Smooth muscle cell (in vitro differentiated cells): ENCODE data around the gene MOV10L1. TPM values are rescaled to one million over a fixed set of nuclear protein-coding genes. Genes with fewer than 3 reads are reported as not detected.
"Not testable (repeated sequence)": the region's sequence is repeated elsewhere in the genome, so short reads cannot be mapped to it uniquely, and the experiment has no call there.

Experiments
- DNase-seq: peaks from one replicate; lab custom pipeline; 2025; ENCODE audit not compliant: unreplicated experiment; lab: John Stamatoyannopoulos, UW
- H2AFZ ChIP-seq: fragments of 200-600 bp; sonication (generic); 2 replicates; pipeline ENCODE4 v1.6.0; 2016; ENCODE audit warnings: antibody characterized with exemption, low read depth, mild to moderate bottlenecking
- H3F3A ChIP-seq: fragments of 200-600 bp; sonication (generic); 2 replicates; pipeline ENCODE4 v1.6.0; 2017; ENCODE audit warnings: antibody characterized with exemption, low read depth
- H3K27ac ChIP-seq: fragments of 200-600 bp; sonication (generic); 2 replicates; pipeline ENCODE4 v1.5.1; 2016; ENCODE audit warnings: low read depth, mild to moderate bottlenecking
- H3K27me3 ChIP-seq: fragments of 200-600 bp; sonication (generic); 2 replicates; pipeline ENCODE4 v1.6.1; 2016; ENCODE audit warnings: low read depth, mild to moderate bottlenecking
- H3K36me3 ChIP-seq: fragments of 200-600 bp; sonication (generic); 2 replicates; pipeline ENCODE4 v1.5.1; 2016; ENCODE audit warnings: low read depth
- H3K4me1 ChIP-seq: fragments of 200-600 bp; sonication (generic); 2 replicates; pipeline ENCODE4 v1.5.1; 2016; ENCODE audit warnings: low read depth
- H3K4me2 ChIP-seq: fragments of 200-600 bp; sonication (generic); 2 replicates; pipeline ENCODE4 v1.6.0; 2016; ENCODE audit warnings: mild to moderate bottlenecking
- H3K4me3 ChIP-seq: fragments of 200-600 bp; sonication (generic); 2 replicates; pipeline ENCODE4 v1.5.1; 2016; ENCODE audit warnings: mild to moderate bottlenecking
- H3K79me2 ChIP-seq: fragments of 200-600 bp; sonication (generic); 2 replicates; pipeline ENCODE4 v1.6.0; 2016; ENCODE audit warnings: low read depth, mild to moderate bottlenecking
- H3K9ac ChIP-seq: fragments of 200-600 bp; sonication (generic); 2 replicates; pipeline ENCODE4 v1.6.0; 2016; ENCODE audit warnings: low read depth
- H3K9me3 ChIP-seq: fragments of 200-600 bp; sonication (generic); replicated peaks from 2 replicates; pipeline ENCODE4 v1.5.1; 2016; ENCODE audit warnings: low read depth
- H4K20me1 ChIP-seq: fragments of 200-600 bp; sonication (generic); 2 replicates; pipeline ENCODE4 v1.6.0; 2016; ENCODE audit warnings: low read depth
- WGBS: methylation state at CpG from one replicate; pipeline ENCODE4 v1.1.7; 2016; ENCODE audit warnings: low lambda C conversion rate; 5-methylcytosine and 5-hydroxymethylcytosine counted together
- polyA plus RNA-seq: library from polyadenylated mRNA; unstranded; fragments of >200 nt; fragmentation: Nextera tagmentation; extraction: Ambion mirVana; gene quantifications from 2 replicates; pipeline ENCODE4 v1.2.1, GENCODE V29; 2016
- total RNA-seq: library from RNA; depleted of rRNA; stranded (reverse); fragments of >200 nt; gene quantifications from 2 replicates; pipeline ENCODE4 v1.2.3, GENCODE V29; 2014
- TF ChIP-seq, protein P1 (sequence below): fragments of 200-600 bp; sonication (generic); IDR thresholded peaks from 2 replicates; pipeline ENCODE4 v1.5.1; 2017; ENCODE audit warnings: borderline replicate concordance, mild to moderate bottlenecking, antibody characterized with exemption; ENCODE audit not compliant: insufficient read depth, poor library complexity, severe bottlenecking

The MOV10L1 gene
- total and polyA plus RNA-seq, 2 experiments from 2014 or later, result 0.10 to 0.85 TPM

DNA sequence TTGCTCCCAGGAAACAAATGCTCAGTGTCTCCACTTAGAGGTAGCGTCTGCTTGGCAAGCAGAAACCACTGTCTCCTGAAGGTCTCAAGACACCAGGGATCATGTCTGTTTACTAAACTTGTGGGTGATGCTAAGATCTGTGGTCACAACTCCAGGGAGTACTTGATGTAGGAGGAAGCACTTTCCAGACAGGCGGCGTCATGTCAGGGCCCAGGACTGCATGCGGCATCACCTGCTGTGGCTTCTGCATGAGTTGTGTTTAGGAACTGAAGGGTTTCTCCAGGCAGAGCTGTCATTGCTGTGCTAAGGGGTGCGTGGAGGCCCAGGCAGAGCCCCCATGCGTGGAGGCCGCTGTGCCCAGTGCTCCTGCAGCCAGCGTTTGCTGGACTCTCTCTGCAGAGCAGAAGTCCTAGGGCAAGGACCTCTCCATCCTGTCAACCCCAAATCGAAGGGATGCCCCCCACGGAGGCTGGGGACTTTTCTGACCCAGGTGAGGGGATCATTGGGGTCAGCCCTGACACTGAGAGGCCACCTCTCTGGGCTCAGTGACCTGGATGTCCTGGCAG, 72.7 kb downstream of the MOV10L1 start:
- 83% methylated on average over 10 of the region's 10 CpGs for WGBS

DNA sequence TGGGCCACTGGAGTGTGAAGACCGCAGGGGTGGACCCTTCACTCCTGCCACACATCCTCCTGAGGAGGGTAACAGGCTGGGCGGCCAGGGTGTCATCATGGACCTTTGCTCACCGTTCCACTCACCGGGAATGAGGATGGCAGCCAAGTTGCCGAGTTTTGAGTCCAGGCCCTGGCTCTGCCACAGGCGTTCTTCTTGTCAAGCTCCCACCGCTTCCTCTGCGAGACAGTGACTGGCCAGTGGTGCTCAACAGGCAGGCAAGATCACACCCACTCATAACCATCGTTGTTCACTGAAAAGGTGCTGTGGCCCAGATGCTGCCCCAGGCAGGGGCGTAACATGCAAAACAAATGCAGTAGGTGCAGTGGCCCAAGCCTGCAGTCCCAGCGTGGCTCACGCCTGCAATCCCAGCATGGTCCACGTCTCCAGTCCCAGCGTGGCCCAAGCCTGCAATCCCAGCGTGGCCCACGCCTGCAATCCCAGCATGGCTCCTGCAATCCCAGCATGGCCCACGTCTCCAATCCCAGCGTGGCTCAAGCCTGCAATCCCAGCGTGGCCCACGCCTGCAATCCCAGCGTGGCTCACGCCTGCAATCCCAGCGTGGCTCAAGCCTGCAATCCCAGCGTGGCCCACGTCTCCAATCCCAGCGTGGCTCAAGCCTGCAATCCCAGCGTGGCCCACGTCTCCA, 75.8 kb downstream of the MOV10L1 start:
- no peak overlapping the region for H2AFZ ChIP-seq
- TF ChIP-seq, protein P1, sequence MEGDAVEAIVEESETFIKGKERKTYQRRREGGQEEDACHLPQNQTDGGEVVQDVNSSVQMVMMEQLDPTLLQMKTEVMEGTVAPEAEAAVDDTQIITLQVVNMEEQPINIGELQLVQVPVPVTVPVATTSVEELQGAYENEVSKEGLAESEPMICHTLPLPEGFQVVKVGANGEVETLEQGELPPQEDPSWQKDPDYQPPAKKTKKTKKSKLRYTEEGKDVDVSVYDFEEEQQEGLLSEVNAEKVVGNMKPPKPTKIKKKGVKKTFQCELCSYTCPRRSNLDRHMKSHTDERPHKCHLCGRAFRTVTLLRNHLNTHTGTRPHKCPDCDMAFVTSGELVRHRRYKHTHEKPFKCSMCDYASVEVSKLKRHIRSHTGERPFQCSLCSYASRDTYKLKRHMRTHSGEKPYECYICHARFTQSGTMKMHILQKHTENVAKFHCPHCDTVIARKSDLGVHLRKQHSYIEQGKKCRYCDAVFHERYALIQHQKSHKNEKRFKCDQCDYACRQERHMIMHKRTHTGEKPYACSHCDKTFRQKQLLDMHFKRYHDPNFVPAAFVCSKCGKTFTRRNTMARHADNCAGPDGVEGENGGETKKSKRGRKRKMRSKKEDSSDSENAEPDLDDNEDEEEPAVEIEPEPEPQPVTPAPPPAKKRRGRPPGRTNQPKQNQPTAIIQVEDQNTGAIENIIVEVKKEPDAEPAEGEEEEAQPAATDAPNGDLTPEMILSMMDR, result no peak
- H3K27ac ChIP-seq, result no peak overlapping the region
- no peak overlapping the region for H3K4me3 ChIP-seq
- DNase-seq, result no peak
- H3K9me3 ChIP-seq, result no peaks in the 10 kb centered on the region
- no peaks in the 10 kb centered on the region for H3F3A ChIP-seq
- H4K20me1 ChIP-seq, result no peaks in the 10 kb centered on the region
- WGBS, result 96% methylated on average over 28 of the region's 28 CpGs
- H3K36me3 ChIP-seq, result no peaks in the 10 kb centered on the region
- H3K27me3 ChIP-seq, result no peaks in the 10 kb centered on the region
- no peaks in the 10 kb centered on the region for H3K79me2 ChIP-seq
- H3K4me2 ChIP-seq, result no peak overlapping the region
- H3K9ac ChIP-seq, result no peak overlapping the region
- H3K4me1 ChIP-seq, result no peaks in the 10 kb centered on the region

More for the DNA sequence above, 72.7 kb downstream of the MOV10L1 start:
- Histone ChIP-seq H3K36me3 (no peaks in the 10 kb centered on the region), H3K4me2 (no peak overlapping the region), H3K4me3 (no peak overlapping the region), H3K79me2 (no peaks in the 10 kb centered on the region), H3K27ac (no peak overlapping the region), H2AFZ (no peak overlapping the region), H3K27me3 (peaks cover 3% of the 10 kb centered on the region), H3K9ac (no peak overlapping the region), H3F3A (no peaks in the 10 kb centered on the region), H4K20me1 (no peaks in the 10 kb centered on the region), H3K9me3 (no peaks in the 10 kb centered on the region), H3K4me1 (no peaks in the 10 kb centered on the region)
- TF ChIP-seq, protein P1, result no peak
- DNase-seq, result no peak

DNA sequence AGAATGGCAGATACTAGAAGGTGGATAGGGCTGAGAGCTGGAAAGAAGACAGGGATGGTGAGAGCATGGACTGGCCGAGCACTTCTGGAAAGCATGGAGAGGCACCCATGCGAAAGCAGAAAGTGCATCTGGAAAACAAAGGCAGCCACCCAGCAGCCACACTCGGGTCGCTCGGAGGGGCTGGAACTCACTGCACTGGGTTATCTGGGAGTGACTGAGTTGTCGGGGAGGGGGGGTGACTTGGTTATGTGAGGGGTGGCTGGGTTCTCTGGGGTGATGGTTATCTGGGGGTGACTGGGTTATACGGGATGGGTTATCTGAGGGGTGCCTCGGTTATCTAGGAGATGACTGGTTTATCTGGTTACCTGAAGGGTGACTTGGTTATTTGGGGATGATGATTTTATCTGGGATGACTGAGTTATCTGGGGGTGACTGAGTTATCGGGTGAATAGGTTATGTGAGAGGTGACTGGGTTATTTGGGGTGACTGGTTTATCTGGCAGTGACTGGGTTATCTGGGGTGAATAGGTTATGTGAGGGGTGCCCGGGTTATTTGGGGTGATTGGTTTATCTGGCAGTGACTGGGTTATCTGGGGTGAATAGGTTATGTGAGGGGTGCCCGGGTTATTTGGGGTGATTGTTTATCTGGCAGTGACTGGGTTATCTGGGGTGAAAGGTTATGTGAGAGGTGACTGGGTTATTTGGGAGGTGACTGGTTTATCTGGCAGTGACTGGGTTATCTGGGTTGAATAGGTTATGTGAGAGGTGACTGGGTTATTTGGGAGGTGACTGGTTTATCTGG, 78.1 kb downstream of the MOV10L1 start:
- H3F3A ChIP-seq, result no peaks in the 10 kb centered on the region
- no peaks in the 10 kb centered on the region for H3K4me1 ChIP-seq
- H3K27me3 ChIP-seq, result no peaks in the 10 kb centered on the region
- H2AFZ ChIP-seq, result no peak overlapping the region
- H4K20me1 ChIP-seq, result no peaks in the 10 kb centered on the region
- TF ChIP-seq, protein P1, result no peak
- H3K79me2 ChIP-seq, result no peaks in the 10 kb centered on the region
- no peak overlapping the region for H3K9ac ChIP-seq
- no peak overlapping the region for H3K4me3 ChIP-seq
- H3K9me3 ChIP-seq, result no peaks in the 10 kb centered on the region
- 74% methylated on average over 10 of the region's 11 CpGs for WGBS
- no peak overlapping the region for H3K27ac ChIP-seq
- H3K36me3 ChIP-seq, result no peaks in the 10 kb centered on the region
- H3K4me2 ChIP-seq, result no peak overlapping the region
- DNase-seq, result no peak

DNA sequence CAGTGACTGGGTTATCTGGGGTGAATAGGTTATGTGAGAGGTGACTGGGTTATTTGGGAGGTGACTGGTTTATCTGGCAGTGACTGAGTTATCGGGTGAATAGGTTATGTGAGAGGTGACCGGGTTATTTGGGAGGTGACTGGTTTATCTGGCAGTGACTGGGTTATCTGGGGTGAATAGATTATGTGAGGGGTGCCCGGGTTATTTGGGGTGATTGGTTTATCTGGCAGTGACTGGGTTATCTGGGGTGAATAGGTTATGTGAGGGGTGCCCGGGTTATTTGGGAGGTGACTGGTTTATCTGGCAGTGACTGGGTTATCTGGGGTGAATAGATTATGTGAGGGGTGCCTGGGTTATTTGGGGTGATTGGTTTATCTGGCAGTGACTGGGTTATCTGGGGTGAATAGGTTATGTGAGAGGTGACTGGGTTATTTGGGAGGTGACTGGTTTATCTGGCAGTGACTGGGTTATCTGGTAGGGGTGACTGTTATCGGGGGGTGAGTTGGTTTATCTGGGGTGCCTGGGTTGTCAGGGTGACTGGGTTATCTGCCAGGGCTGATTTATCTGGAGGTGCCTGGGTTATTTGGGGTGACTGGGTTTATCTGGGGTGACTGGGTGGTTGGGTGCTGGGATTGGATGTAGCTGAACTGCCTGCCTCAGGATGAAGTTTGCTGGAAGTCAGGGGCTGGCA, 78.8 kb downstream of the MOV10L1 start:
- not testable (repeated sequence) for H3K79me2 ChIP-seq, H3K36me3 ChIP-seq

More for the DNA sequence above, 78.8 kb downstream of the MOV10L1 start:
- not testable (repeated sequence) for DNase-seq, H2AFZ ChIP-seq, H3K4me1 ChIP-seq, H3K4me3 ChIP-seq, H3F3A ChIP-seq, H3K9ac ChIP-seq, H3K9me3 ChIP-seq, H4K20me1 ChIP-seq, H3K4me2 ChIP-seq, H3K27ac ChIP-seq, H3K27me3 ChIP-seq
- WGBS, result 84% methylated on average over 5 of the region's 5 CpGs
